GM19328 (cell line): Measurements from ENCODE around the gene IL27RA.
A peak's percentile ranks its signal among the peaks of the same experiment; 100 is the strongest.
"Not testable (repeated sequence)": the region's sequence is repeated elsewhere in the genome, so short reads cannot be mapped to it uniquely, and the experiment has no call there.

Experiments used
- ATAC-seq: cut with Tn5 transposase; IDR thresholded peaks from one replicate; pipeline ENCODE4 v1.9.1; 2021; ENCODE audit warnings: mild to moderate bottlenecking, moderate library complexity; ENCODE audit not compliant: unreplicated experiment

Gene IL27RA

DNA sequence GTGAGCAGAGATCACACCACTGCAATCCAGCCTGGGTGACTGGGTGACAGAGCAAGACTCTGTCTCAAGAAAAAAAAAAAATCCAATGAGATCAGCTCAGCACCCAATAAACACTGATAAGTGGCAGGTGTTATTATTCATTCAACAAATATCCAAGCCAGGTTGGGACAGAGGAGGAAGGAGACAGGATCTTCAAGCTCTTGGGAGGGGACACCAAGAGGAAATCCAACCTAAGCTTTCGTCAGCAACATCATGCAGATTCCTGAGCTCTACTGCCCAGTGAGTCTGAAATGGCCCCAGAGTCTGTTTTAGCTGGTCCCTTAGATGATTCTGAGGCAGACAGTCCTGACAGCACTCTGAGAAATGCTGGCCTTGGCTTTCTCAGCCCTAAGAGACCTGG lies 33.1 kb upstream of the IL27RA start:
- ATAC-seq = no peak

DNA sequence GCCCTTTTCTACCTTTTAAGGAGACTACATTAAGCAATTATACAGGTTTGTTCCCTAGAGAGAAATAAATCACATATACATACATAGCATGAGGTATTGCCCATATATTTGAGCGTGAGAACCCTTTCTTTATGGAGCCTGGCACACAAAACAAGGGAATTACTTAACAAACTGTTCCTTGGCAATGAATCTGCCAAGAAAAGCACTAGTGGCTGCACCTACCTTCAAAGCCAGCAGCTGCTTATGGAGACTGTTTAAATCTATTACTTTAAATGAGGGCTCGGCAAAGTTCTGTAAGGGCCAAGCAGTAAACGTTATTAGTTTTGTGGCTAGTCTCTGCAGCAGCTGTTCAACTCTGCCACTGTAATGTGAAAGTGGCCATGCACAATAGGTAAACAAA lies 32.5 kb upstream of the IL27RA start:
- ATAC-seq = no peak

DNA sequence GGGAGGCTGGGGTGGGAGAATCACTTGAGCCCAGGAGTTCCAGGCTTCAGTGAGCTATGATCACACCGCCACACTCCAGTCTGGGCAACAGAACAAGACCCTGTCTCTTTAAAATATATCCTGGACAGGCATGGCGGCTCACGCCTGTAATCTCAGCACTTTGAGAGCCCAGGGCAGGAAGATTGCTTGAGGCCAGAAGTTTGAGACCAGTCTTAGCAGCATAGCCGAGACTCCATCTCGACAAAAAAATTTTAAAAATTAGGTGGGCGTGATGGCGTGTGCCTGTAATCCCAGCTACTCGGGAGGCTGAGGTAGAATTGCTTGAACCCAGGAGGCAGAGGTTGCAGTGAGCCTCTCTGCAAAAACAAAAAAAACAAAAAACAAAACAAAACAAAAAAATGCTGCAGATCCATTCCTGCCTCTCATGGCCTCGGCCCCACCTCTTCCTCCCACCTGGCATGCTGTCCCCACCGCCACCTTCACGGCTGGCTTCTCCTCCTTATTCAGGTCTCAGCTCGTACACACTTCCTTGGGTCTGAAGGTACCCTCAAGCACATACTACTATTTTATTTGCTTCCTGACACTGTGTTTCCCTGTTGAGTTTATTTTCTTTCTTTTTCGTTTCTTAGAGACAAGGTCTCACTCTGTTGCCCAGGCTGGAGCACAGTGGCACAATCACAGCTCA lies 30.7 kb upstream of the IL27RA start:
- no peak for ATAC-seq

- ATAC-seq = no peak
These were observed 28.9 kb upstream of the IL27RA start for GRCh38 chr19:14002571-14003250.

GRCh38 chr19:14003251-14004055 lies 28.1 kb upstream of the IL27RA start:
- ATAC-seq = no peak

- no peak for ATAC-seq
These were observed 26.8 kb upstream of the IL27RA start for GRCh38 chr19:14004619-14005348.

DNA sequence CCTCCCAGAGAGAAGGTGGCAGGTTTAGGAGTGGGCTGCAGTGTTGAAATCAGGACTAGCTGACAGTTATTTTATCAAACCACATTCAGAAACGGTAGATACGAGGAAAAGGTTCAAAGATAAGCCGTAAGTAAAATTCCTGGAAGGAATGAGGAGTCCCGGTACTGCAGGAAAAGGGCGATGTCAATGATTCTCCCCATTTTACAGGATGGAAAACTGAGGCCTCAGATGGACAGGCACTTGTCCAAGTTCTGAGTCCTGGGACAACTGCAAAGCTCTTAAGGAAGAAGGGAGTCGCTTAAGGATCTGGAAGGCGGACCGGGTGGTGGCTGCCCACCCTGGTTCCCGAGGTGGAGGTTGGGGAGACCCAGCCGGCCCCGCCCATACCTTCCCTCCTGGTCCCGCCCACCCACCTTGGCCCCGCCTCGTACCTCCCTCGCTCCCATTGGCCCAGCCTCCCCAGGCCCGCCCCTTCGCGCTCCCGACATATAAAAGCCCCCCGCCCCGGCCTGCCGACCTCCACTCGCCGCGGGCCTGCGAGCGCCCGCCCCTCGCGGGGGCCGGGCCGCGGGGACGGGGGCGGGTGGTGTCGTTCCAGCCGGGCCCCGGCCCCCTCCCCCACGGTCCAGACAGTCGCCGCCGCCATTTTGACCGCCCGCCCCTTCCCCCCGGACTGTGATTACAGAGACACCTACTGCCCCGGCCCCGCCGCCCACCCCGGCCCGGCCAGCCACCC lies 26.0 kb upstream of the IL27RA start:
- peak; percentile 30 for ATAC-seq

GRCh38 chr19:14006085-14006765 lies 25.3 kb upstream of the IL27RA start, which contains the start of gene RFX1:
TSS of gene RFX1 (minus strand) at chr19:14006320. CDS start at chr19:13993843, 12,477 bp downstream.
- peak; percentile 62 for ATAC-seq

GRCh38 chr19:14006766-14007562 lies 24.6 kb upstream of the IL27RA start:
- ATAC-seq = peak; percentile 35

DNA sequence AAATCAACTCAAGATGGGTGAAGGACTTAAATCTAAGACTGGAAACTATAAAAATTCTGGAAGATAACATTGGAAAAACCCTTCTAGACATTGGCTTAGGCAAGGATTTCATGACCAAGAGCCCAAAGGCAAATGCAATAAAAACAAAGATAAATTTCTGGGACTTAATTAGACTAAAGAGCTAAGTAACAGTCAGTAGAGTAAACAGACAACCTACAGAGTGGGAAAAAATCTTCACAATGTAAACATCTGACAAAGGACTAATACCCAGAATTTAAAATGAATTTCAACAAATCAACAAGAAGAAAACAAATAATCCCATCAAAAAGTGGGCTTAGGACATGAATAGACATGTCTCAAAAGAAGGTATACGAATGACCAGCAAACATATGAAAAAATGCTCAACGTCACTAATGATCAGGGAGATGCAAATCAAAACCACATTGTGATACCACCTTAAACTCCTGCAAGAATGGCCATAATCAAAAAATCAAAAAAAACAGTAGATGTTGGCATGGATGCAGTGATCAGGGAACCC lies 19.1 kb upstream of the IL27RA start:
- no peak for ATAC-seq

DNA sequence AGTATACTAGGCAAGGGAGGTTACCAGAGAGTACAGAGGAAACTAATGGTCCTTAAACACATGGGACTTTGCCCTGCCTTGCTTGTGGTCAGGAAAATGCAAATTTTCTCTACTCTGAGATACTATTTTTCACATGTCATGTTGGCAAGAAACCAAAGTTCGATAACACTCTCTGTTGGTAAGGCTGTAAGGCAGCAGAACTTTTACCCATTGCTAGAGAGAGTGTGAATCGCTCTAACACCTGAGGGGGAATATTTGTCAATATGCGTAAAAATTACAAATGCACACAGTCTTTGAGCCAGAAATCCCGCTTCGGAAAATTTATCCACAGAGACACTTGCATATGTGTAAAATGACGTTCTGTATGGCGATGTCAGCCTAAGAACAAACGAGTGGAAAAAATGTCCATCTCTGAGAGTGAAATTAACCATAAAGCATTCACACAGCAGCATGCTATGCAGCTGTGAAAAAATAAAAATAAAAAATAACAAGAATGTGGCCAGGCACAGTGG lies 16.0 kb upstream of the IL27RA start:
- peak; percentile 64 for ATAC-seq

DNA sequence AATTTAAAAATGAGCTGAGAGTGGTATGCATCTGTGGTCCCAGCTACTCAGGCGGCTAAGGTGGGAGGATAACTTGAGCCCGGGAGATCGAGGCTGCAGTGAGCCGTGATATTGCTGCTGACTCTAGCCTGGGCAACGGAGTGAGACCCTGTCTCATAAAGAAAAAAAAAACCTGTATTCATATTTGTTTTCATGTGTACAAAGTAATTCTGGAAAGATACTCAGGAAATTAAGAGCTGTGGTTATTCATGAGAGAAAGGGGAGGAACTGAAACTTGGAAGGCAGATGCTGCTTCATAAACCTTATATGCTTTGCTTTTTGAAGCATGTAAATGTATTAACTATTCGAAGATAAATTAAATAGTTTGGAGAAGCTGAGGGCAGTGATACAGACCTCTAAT lies 12.5 kb upstream of the IL27RA start:
- ATAC-seq = no peak

- ATAC-seq = not testable (repeated sequence)
These were observed 11.8 kb upstream of the IL27RA start for GRCh38 chr19:14019739-14020138.

GRCh38 chr19:14021474-14021873 lies 10.1 kb upstream of the IL27RA start:
- ATAC-seq = no peak

DNA sequence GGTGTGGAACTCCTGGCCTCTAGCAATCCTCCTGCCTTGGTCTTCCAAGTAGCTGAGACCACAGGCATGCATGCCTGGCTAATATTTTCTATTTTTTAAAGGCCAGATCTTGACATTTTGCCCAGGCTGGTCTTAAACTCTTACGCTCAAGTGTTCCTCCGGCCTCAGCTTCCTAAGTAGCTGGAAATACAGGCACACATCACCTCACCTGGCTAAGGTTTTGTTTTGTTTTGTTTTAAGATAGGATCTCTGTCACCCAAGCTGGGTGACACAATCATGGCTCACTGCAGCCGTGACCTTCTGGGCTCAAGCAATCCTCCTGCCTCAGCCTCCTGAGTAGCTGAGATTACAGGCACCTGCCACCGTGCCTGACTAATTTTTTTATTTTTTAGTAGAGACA lies 9.1 kb upstream of the IL27RA start:
- ATAC-seq = no peak

DNA sequence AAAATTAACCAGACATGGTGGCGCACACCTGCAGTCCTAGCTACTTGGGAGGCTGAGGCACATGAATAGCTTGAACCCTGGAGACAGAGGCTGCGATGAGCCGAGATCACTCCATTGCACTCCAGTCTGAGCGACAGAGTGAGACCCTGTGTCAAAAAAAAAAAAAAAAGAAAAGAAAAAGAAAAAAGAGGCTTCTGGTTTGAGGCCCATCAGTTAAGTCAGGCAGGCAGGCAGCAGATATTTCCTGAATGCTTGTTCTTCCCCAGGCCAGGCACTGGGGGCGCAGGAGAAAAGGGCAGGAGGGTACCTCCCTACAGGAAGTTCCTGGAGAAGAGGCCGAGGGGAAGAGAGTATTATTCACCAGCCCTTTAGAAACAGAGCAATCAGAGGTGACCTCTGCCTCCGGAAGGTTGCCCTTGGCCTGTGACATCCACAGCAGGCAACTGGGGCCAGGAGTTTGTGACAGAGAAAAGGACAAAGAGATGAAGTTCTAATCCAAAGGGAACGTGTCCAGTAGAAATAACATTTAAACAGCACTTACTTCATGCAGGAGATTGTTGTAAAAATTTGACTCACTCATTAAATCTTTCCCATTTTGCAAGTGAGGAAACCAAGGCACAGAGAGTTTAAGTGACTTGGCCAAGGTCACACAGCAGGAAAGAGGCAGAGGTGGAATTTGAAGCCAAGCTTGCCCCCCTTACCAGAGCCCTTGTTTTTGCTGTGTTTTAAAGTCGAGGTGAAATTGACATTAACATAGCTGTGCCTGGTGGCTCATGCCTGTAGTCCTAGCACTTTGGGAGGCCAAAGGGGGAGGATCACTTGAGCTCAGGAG lies 7.9 kb upstream of the IL27RA start:
- ATAC-seq = no peak

DNA sequence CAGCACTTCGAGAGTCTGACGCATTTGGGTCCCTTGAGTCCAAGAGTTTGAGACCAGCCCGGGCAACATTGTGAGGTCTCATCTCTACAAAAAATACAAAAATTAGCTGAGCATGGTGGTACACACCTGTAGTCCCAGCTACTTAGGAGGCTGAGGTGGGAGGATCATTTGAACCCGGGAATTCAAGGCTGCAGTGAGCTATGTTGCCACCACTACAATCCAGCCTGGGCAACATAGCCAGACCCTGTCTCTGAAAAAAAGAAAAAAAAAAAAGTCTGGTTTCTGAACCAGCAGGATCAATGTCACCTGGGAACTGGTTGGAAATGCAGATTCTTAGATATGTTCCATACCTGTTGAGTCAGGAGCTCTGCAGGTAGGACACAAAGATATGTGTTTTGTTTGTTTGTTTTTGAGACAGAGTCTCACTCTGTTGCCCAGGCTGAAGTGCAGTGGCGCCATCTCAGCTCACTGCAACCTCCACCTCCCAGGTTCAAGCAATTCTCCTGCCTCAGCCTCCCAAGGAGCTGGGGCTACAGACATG lies 4.8 kb upstream of the IL27RA start:
- ATAC-seq = not testable (repeated sequence)
